WI38 (cell line): Measurements from ENCODE around the gene ANKRD66.

Experiments used
- H3K4me3 ChIP-seq: 2 replicates; pipeline ENCODE4 v1.5.1; 2011; ENCODE audit warnings: low read depth, mild to moderate bottlenecking, control low read depth, low read length
- CTCF ChIP-seq: IDR thresholded peaks from 2 replicates; pipeline ENCODE4 v1.5.1; 2012; ENCODE audit warnings: low read depth, mild to moderate bottlenecking, control low read depth, low read length

ANKRD66 gene

GRCh38 chr6:46784535-46784934, 37.8 kb downstream of the ANKRD66 start:
- no peak for TF ChIP-seq CTCF

GRCh38 chr6:46787871-46788540, 41.3 kb downstream of the ANKRD66 start:
- TF ChIP-seq CTCF = no peak
- no peak overlapping the region for H3K4me3 ChIP-seq

More at GRCh38 chr6:46784535-46784934, 37.8 kb downstream of the ANKRD66 start:
- H3K4me3 ChIP-seq = no peak overlapping the region

GRCh38 chr6:46788791-46789190, 42.1 kb downstream of the ANKRD66 start:
- TF ChIP-seq CTCF = no peak
- H3K4me3 ChIP-seq = no peak overlapping the region

- no peak overlapping the region for H3K4me3 ChIP-seq
- TF ChIP-seq CTCF = no peak
Measured at GRCh38 chr6:46789434-46790354, 43.0 kb downstream of the ANKRD66 start.

GRCh38 chr6:46790355-46790874, 43.7 kb downstream of the ANKRD66 start:
- no peak for TF ChIP-seq CTCF
- no peak overlapping the region for H3K4me3 ChIP-seq

GRCh38 chr6:46792635-46793034, 45.9 kb downstream of the ANKRD66 start:
- no peak overlapping the region for H3K4me3 ChIP-seq
- no peak for TF ChIP-seq CTCF

GRCh38 chr6:46793138-46793537, 46.4 kb downstream of the ANKRD66 start, which contains the start of gene MEP1A:
Gene MEP1A, plus strand, starts transcription at chr6:46793389. Its CDS starts 10 bp downstream, at chr6:46793399.
- TF ChIP-seq CTCF = no peak
- no peak within 1 kb of the TSS for H3K4me3 ChIP-seq
